ENCODE results near the gene TLE5.
A peak's percentile ranks its signal among the peaks of the same experiment; 100 is the strongest.
"Not testable (repeated sequence)": the region's sequence is repeated elsewhere in the genome, so short reads cannot be mapped to it uniquely, and the experiment has no call there.

The TLE5 gene

GRCh38 chr19:3096267-3096901 lies 34.1 kb upstream of the TLE5 start:
- no peak for DNase-seq

GRCh38 chr19:3095441-3096191 lies 33.3 kb upstream of the TLE5 start:
- peak; percentile 70 for DNase-seq

- DNase-seq, result peak; percentile 33
These were observed 32.5 kb upstream of the TLE5 start for GRCh38 chr19:3094601-3095440.

- DNase-seq, result not testable (repeated sequence)
These were observed 27.1 kb upstream of the TLE5 start for GRCh38 chr19:3089299-3089855.

GRCh38 chr19:3087769-3088168 lies 25.5 kb upstream of the TLE5 start:
- DNase-seq, result no peak

- DNase-seq, result no peak
These were observed 22.6 kb upstream of the TLE5 start for GRCh38 chr19:3084943-3085342.

GRCh38 chr19:3083964-3084363 lies 21.7 kb upstream of the TLE5 start:
- no peak for DNase-seq

- DNase-seq, result no peak
These were observed 20.0 kb upstream of the TLE5 start for GRCh38 chr19:3082331-3082730.

- DNase-seq, result no peak
These were observed 18.0 kb upstream of the TLE5 start for GRCh38 chr19:3080286-3080685.

- no peak for DNase-seq
These were observed 17.3 kb upstream of the TLE5 start for GRCh38 chr19:3079578-3079977.

GRCh38 chr19:3075605-3076431 lies 13.5 kb upstream of the TLE5 start:
- peak; percentile 78 for DNase-seq

GRCh38 chr19:3073931-3074595 lies 11.8 kb upstream of the TLE5 start:
- DNase-seq, result no peak

GRCh38 chr19:3073159-3073563 lies 10.9 kb upstream of the TLE5 start:
- DNase-seq, result no peak

- no peak for DNase-seq
These were observed 9.5 kb upstream of the TLE5 start for GRCh38 chr19:3071768-3072167.

GRCh38 chr19:3068071-3068470 lies 5.8 kb upstream of the TLE5 start:
- no peak for DNase-seq

- no peak for DNase-seq
These were observed 5.3 kb upstream of the TLE5 start for GRCh38 chr19:3067563-3067962.

- no peak for DNase-seq
These were observed 4.3 kb upstream of the TLE5 start for GRCh38 chr19:3066482-3067049.

- DNase-seq, result no peak
These were observed 3.5 kb upstream of the TLE5 start for GRCh38 chr19:3065675-3066357.

GRCh38 chr19:3064011-3064330 lies 1.7 kb upstream of the TLE5 start:
- DNase-seq, result no peak

GRCh38 chr19:3061182-3062161 lies 823 bp downstream of the TLE5 start:
- peak; percentile 85 for DNase-seq
